GM19239 (cell line): ENCODE data around the gene SLK.
A peak's percentile ranks its signal among the peaks of the same experiment; 100 is the strongest.

ENCODE experiments used
- DNase-seq: peaks from one replicate; pipeline ENCODE4 v3.0.0; 2011; ENCODE audit warnings: low spot score; ENCODE audit not compliant: insufficient read length
- FAIRE-seq: peaks from 2 replicates; lab custom pipeline; 2011; peaks lifted over from hg19 to GRCh38; lab: Jason Lieb, UNC

The SLK gene

DNA sequence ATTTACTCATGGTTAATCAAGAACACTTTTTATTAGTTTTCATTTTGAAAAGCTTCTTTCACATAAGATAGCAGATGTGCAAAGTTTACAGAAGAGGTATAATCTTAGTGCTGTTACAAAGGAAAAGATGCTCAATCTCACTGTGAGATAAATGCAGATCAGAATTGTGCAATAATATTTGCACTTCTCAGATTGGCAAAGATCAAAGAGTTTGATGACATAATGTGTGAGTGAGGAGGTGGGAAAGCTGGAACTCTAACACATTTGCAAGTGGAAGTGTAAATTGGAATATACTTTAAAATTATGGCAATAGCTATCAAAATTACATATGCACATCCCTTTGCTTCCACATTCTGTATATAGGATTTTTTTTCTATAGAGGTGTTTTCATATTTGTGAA, 27.4 kb upstream of the SLK start:
- FAIRE-seq, result no peak
- DNase-seq, result no peak

DNA sequence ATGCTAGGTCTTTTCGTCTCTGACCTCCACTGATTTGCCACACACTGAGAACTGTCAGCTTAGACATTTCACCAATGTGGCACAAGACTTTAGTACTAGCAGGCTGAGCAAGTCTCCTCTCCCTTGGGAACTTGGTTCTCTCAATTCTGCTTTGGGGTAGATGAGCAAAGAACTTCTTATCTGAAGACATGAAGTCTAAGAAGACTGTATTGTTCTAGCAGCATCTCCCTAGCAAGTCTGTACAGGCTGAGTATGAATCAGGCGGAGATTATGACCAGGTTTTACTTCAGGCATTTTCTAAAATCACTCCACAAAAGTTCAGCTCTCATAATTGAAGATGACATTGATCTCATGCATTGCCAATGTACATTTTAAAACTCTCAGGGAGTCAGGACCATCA, 25.1 kb upstream of the SLK start:
- DNase-seq, result no peak
- FAIRE-seq, result no peak

DNA sequence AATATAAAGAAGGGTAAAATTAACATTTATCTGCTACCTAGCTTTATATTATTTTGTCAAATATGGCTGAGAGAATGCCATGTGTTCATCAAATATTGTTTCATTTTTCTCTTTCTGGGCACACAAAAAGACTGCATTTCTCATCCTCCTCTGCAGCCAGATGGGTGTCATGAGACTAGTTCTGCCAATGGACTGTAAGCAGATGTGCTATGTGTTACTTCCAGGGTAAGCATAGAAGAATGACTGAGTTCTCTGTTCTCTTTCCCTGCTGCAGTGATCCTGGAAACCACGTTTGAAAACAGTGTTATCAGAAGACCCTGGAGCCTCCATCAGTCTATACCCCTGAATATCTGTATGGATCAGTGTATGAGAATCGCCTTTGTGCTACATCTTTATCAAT, 24.1 kb upstream of the SLK start:
- FAIRE-seq, result no peak
- DNase-seq, result no peak

DNA sequence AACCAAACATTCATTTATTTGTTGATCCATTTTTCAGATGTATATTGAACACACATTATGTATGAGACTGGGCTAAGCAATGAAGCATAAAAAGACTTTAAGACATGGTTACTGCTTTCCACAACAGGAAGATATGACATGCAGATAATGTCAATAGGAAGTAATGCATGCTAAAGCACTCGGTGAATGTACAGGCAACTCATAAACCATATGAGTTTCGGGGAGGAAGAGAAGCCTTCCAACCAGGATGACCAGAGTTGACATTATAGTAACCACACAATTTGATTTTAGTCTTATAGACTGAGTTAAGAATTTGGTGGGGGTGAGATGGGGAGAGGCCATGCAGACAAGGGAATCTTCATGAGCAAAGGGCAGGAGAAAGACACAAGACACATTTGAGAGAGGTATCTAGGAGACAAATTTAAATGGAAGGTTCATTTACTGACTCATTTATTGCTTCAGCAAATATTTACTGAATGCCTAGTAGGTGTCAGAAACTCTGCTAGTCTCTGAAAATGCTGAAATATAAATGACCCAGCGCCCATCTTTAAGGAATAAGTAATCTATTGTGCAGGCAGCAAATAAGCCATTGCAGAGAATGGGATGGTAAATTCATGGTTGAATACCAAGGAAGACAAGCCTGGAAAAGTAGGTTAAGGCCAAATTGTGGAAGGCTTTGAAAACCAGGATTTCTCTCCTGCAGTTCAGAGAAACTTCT, 19.0 kb upstream of the SLK start:
- no peak for DNase-seq
- FAIRE-seq, result peak; percentile 47

DNA sequence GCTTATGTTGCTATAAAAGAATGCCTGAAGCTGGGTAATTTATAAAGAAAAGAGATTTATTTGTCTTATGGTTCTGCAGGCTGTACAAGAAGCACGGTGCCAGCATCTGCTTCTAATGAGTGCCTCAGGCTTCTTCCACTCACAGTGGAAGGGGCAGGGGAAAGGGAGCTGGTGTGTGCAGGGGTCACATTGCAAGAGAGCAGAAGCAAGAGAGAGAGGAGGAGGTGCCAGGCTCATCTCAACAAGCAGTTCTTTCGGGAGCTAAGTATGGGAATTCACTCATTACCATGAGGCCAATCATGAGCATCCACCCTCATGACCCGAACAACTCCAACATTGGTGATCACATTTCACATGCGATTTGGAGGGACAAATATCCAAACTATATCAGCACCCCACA, 17.2 kb upstream of the SLK start:
- FAIRE-seq (no peak), DNase-seq (no peak)

- FAIRE-seq, result no peak
These were observed 15.8 kb upstream of the SLK start for GRCh38 chr10:103951183-103951582.

DNA sequence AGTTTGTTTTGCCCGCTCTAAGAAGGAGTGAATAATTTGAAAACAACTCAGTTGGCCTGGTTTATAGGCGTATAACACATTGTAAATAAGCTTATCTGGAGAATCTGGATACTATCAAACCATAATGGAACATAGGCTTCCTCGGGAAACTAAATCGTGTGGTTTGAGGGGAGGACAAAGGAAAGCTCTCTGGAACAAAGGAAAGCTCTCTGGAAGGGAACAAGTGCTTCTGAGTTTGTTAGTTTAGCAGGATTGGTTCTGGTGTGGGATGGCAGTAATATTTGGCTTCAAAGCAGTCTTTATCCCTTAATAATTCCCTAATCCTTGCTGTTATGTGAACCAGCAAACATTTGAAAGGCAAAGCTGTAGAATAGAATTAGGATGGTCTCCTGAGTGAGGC, 15.0 kb upstream of the SLK start:
- no peak for FAIRE-seq

More at GRCh38 chr10:103951183-103951582, 15.8 kb upstream of the SLK start:
- no peak for DNase-seq

DNA sequence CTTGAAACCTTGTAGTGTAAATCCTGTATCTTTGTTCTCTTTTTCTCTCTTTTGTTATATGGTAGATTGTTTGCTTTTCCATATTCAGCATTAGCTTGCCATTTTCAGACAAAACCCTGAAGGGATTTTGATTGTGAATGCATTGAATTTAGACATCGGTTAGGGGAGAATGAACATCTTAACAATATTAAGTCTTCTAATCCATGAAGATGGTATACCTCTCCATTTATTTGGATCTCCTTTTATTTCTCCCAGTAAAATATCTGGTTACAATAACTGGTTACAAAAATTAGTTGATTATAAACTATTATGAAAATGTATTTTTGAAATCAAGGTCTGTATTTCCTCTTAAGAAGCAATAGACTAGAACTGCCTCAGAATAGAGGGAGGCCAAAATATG, 12.4 kb upstream of the SLK start:
- FAIRE-seq, result peak; percentile 8
- no peak for DNase-seq

More for the DNA sequence above, 15.0 kb upstream of the SLK start:
- no peak for DNase-seq

- FAIRE-seq (no peak), DNase-seq (no peak)
These were observed 7.9 kb upstream of the SLK start for GRCh38 chr10:103958996-103959395.

DNA sequence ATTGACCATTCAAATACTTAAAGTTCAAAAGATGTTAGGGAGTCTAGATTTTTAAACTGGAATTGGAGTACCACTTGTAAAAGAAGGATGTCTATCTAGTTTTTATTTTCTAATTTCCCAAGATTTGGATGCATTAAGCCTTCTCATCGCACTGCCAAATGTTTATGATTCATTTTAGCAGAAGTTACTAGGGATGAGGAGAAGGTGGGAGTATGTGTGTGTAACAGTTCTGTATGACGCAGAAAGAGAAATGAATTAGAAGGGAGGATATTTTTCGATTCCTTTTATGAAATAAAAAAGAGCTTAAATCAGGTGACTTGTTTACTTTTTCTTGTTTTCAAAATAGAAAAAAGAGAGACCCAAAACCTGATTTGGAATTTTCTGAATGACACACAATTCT, 6.8 kb upstream of the SLK start:
- DNase-seq, result no peak
- no peak for FAIRE-seq

GRCh38 chr10:103967448-103968071, 620 bp downstream of the SLK start:
- peak; percentile 85 for FAIRE-seq

GRCh38 chr10:103968441-103969391, 1.8 kb downstream of the SLK start:
- FAIRE-seq, result peak; percentile 39
- DNase-seq, result no peak

More at GRCh38 chr10:103967448-103968071, 620 bp downstream of the SLK start:
- peak; percentile 38 for DNase-seq

DNA sequence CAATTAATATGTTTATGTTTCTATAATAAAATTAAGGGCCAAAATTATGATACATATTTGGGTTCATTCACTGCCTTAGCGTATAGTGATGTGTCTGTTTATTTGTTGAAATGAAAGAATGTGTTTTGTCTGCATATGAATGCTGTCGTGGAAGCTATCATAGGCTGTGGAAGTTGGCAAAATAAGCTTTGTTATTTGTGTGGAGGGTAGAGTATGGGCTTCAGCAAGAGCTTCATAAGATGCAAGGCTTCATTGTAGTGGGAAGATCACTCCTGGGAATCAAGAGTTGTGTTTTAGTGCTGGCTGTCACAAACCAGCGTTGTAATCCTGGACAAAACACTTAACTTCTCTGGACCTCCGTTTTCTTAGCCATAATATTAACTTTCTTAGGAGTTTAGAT, 2.5 kb downstream of the SLK start:
- no peak for DNase-seq
- peak; percentile 18 for FAIRE-seq

GRCh38 chr10:103969857-103970627, 3.1 kb downstream of the SLK start:
- no peak for DNase-seq
- FAIRE-seq, result peak; percentile 58

- DNase-seq, result no peak
- no peak for FAIRE-seq
These were observed 8.2 kb downstream of the SLK start for GRCh38 chr10:103975169-103975568.

GRCh38 chr10:103977204-103977603, 10.3 kb downstream of the SLK start:
- no peak for DNase-seq
- no peak for FAIRE-seq

- DNase-seq (no peak), FAIRE-seq (no peak)
These were observed 12.6 kb downstream of the SLK start for GRCh38 chr10:103979530-103979929.

- FAIRE-seq, result peak; percentile 48
- no peak for DNase-seq
These were observed 13.5 kb downstream of the SLK start for GRCh38 chr10:103980288-103980906.

DNA sequence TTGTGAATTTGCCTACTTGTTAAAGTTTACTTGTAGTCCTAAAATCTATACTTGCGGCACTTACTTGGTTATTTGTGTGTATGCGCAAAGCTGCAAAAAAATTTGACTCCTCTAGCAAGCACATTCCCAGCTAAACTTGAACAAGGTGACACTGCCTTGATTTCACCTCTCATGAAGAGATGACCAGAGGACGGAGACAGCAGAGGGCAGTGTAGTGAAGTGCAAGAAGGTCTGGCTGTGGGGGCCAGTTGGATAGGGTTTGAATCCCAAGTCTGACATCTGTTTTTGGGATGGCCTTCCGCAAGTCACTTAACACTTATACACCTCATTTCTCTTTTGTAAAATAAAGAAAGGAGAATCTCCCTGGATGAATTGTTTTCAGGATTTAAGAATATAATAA, 15.7 kb downstream of the SLK start:
- DNase-seq (no peak), FAIRE-seq (peak; percentile 71)
